ENCODE results near the gene CCNB1.

The CCNB1 gene

DNA sequence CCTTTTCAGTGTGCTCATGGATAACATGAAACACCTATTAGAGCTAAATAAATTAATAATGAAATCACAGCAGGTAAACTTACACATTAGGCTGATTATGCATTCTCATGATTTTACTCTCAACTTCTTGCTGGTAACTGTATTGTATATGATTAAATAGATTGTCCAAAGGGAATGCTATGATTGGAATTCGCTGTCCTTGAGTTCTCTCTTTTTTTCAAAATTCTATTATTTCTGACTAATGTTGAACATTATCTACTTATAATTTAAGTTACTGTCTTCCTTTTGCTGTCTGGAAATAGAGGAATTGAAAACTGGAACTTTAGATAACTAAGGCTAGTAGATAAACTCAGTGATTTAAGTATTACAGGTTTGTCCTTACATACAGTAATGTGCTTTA lies 35.5 kb downstream of the CCNB1 start:
- TF ChIP-seq NFIC (IDR thresholded peaks at IDR 0.05): no peak

DNA sequence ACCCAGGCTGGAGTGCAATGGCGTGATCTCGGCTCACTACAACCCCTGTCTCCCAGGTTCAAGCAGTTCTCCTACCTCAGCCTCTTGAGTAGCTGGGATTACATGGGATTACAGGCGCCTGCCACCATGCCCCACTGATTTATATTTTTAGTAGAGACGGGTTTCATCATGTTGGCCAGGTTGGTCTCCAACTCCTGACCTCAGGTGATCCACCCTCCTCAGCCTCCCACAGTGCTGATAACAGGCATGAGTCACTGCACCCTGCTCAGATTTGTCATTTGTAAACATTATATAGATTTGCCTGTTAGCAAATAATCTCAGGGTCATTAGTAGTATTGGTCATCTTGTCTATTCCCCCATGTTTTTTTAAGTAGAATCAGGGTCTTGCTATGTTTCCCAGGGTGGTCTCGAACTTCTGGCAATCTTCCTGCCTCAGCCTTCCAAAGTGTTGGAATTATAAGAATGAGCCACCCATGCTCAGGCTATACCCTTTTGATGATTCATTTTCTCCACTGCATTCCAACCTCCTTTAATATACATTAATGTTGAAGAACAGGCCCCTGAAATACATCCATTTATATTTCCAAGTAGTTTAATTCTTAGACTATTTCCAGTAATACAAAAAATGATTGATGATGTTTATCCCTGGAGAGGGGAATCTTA lies 39.7 kb downstream of the CCNB1 start:
- TF ChIP-seq TAF1 (IDR thresholded peaks at IDR 0.05; ENCODE audit: low read depth) (no peak), CEBPB (IDR thresholded peaks at IDR 0.05) (no peak), EP300 (IDR thresholded peaks at IDR 0.05; ENCODE audit: borderline replicate concordance) (no peak), TEAD4 (IDR thresholded peaks at IDR 0.05) (no peak), NFIC (IDR thresholded peaks at IDR 0.05) (no peak)
- TF ChIP-seq, protein P1, sequence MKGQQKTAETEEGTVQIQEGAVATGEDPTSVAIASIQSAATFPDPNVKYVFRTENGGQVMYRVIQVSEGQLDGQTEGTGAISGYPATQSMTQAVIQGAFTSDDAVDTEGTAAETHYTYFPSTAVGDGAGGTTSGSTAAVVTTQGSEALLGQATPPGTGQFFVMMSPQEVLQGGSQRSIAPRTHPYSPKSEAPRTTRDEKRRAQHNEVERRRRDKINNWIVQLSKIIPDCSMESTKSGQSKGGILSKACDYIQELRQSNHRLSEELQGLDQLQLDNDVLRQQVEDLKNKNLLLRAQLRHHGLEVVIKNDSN (IDR thresholded peaks at IDR 0.05): no peak

DNA sequence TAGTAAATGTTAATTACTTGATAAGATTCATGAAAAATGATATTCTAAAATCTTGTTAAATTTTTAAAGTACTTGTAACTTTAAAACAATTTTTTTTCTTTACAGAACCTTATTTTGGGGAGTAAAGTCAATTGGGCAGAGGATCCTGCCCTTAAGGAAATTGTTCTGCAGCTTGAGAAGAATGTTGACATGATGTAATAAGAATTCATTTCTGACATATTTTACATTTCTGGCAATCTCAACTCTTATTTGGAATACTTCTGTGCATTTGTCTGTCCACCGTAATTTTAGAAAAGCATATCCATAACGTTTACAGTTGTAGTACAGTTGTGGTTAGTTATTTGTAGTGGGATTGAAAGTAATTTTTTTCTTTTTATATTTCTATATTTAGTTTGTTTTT lies 42.7 kb downstream of the CCNB1 start:
- TF ChIP-seq ZBTB7A (IDR thresholded peaks at IDR 0.05; ENCODE audit: low read depth) (no peak), TAF1 (IDR thresholded peaks at IDR 0.05; ENCODE audit: low read depth) (no peak), TEAD4 (IDR thresholded peaks at IDR 0.05) (no peak), YY1 (IDR thresholded peaks at IDR 0.05; ENCODE audit: low read depth) (no peak), CEBPB (IDR thresholded peaks at IDR 0.05) (no peak), RAD21 (IDR thresholded peaks at IDR 0.05; ENCODE audit: low read depth) (no peak), TCF12 (IDR thresholded peaks at IDR 0.05; ENCODE audit: low read depth) (no peak), EGR1 (IDR thresholded peaks at IDR 0.05) (no peak), NFIC (IDR thresholded peaks at IDR 0.05) (no peak), EP300 (IDR thresholded peaks at IDR 0.05; ENCODE audit: borderline replicate concordance) (no peak)
- TF ChIP-seq, protein P2, sequence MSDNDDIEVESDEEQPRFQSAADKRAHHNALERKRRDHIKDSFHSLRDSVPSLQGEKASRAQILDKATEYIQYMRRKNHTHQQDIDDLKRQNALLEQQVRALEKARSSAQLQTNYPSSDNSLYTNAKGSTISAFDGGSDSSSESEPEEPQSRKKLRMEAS (IDR thresholded peaks at IDR 0.05): no peak
- TF ChIP-seq, protein P1 (IDR thresholded peaks at IDR 0.05): no peak
- TF ChIP-seq, protein P3, sequence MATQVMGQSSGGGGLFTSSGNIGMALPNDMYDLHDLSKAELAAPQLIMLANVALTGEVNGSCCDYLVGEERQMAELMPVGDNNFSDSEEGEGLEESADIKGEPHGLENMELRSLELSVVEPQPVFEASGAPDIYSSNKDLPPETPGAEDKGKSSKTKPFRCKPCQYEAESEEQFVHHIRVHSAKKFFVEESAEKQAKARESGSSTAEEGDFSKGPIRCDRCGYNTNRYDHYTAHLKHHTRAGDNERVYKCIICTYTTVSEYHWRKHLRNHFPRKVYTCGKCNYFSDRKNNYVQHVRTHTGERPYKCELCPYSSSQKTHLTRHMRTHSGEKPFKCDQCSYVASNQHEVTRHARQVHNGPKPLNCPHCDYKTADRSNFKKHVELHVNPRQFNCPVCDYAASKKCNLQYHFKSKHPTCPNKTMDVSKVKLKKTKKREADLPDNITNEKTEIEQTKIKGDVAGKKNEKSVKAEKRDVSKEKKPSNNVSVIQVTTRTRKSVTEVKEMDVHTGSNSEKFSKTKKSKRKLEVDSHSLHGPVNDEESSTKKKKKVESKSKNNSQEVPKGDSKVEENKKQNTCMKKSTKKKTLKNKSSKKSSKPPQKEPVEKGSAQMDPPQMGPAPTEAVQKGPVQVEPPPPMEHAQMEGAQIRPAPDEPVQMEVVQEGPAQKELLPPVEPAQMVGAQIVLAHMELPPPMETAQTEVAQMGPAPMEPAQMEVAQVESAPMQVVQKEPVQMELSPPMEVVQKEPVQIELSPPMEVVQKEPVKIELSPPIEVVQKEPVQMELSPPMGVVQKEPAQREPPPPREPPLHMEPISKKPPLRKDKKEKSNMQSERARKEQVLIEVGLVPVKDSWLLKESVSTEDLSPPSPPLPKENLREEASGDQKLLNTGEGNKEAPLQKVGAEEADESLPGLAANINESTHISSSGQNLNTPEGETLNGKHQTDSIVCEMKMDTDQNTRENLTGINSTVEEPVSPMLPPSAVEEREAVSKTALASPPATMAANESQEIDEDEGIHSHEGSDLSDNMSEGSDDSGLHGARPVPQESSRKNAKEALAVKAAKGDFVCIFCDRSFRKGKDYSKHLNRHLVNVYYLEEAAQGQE (IDR thresholded peaks at IDR 0.05; ENCODE audit: low read depth): no peak

DNA sequence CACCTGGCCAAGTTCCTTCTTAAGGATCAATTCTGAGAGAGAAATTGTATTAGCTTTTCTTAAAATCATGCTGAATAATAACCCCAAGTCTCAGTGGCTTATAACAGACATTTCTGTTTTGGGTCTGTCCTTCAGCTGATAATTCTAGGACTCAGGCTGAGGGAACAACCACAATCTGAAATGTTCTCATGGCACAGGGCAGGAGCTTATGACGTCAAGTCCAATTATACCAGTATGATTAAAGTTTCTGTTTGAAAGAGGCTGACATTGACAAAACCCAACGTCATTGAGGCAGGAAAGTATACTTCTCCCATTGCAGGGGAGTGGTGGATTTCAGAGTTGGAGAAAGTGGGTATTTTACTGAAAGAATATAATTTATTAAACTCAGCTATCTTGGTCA lies 44.2 kb downstream of the CCNB1 start:
- TF ChIP-seq FOXM1 (IDR thresholded peaks at IDR 0.05; ENCODE audit: borderline replicate concordance, low read depth) (no peak), ZBTB7A (IDR thresholded peaks at IDR 0.05; ENCODE audit: low read depth) (no peak), EP300 (IDR thresholded peaks at IDR 0.05; ENCODE audit: borderline replicate concordance) (no peak), TCF12 (IDR thresholded peaks at IDR 0.05; ENCODE audit: low read depth) (no peak), TAF1 (IDR thresholded peaks at IDR 0.05; ENCODE audit: low read depth) (no peak), RAD21 (IDR thresholded peaks at IDR 0.05; ENCODE audit: low read depth) (no peak), YY1 (IDR thresholded peaks at IDR 0.05; ENCODE audit: low read depth) (no peak), CREB1 (IDR thresholded peaks at IDR 0.05; ENCODE audit: low read depth) (no peak), NFIC (IDR thresholded peaks at IDR 0.05) (no peak), CEBPB (IDR thresholded peaks at IDR 0.05) (no peak)
- TF ChIP-seq, protein P1 (IDR thresholded peaks at IDR 0.05): no peak
- TF ChIP-seq, protein P2 (IDR thresholded peaks at IDR 0.05): no peak
- TF ChIP-seq, protein P3 (IDR thresholded peaks at IDR 0.05; ENCODE audit: low read depth): no peak

DNA sequence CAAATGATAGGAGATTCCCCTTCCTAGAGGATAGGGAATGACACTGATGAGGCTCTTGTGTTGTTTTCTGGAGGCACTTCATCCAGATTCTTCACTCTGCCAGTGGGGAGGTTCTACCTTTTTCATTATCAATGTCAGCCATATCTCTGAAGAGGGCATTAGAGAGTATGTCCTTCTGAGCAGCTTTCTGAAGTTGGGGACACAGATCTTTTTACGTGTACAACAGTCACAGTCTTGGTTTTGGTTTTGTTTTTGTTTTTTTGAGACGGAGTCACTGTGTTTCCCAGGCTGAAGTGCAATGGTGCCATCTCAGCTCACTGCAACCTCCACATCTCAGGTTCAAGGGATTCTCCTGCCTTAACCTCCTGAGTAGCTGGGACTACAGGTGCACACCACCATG lies 45.1 kb downstream of the CCNB1 start:
- TF ChIP-seq FOXM1 (IDR thresholded peaks at IDR 0.05; ENCODE audit: borderline replicate concordance, low read depth) (no peak), TAF1 (IDR thresholded peaks at IDR 0.05; ENCODE audit: low read depth) (no peak), CEBPB (IDR thresholded peaks at IDR 0.05) (no peak), EP300 (IDR thresholded peaks at IDR 0.05; ENCODE audit: borderline replicate concordance) (no peak), RAD21 (IDR thresholded peaks at IDR 0.05; ENCODE audit: low read depth) (no peak), ZBTB7A (IDR thresholded peaks at IDR 0.05; ENCODE audit: low read depth) (no peak), CREB1 (IDR thresholded peaks at IDR 0.05; ENCODE audit: low read depth) (no peak), EGR1 (IDR thresholded peaks at IDR 0.05) (no peak), YY1 (IDR thresholded peaks at IDR 0.05; ENCODE audit: low read depth) (no peak), TCF12 (IDR thresholded peaks at IDR 0.05; ENCODE audit: low read depth) (no peak), NFIC (IDR thresholded peaks at IDR 0.05) (no peak), TEAD4 (IDR thresholded peaks at IDR 0.05) (no peak)
- TF ChIP-seq, protein P1 (IDR thresholded peaks at IDR 0.05): no peak
- TF ChIP-seq, protein P2 (IDR thresholded peaks at IDR 0.05): no peak
- TF ChIP-seq, protein P3 (IDR thresholded peaks at IDR 0.05; ENCODE audit: low read depth): no peak

Measured in Ishikawa (cell line).